ENCODE results near the gene KCNQ1OT1. TPM values are rescaled to one million over a fixed set of nuclear protein-coding genes. Genes with fewer than 3 reads are reported as not detected.

The KCNQ1OT1 gene
- total and polyA plus RNA-seq, 4 donors, result 0.08 to 5.4 (median 1.2) TPM

DNA sequence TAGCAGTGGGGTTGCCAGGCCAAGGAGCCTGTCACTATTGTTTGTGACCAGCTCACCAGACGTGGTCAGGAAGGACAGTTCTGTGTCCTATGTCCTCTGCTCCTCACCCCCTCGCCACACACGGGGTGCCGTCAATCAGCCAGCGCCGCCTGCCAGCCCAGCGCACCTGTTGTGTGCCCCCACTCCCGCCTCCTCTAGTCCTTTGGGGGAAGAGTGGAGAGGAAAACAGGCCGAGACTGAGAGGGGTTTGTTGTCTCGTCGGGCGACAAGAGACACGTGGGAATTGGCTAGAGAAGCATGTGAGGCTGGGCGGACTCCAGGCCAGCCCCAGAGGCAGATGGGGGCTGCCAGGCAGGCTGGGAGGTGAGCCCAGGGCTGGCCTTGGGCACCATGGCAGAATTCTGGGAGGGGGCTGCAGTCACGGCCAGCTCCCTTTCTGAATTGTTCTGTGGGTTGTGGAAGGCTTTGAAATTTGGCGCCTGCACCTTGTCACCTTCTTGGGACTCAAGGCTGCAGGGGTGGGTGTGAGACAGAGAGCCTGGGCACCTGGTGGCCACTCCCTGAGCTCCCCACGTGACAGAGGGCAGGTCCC, 3.1 kb upstream of the KCNQ1OT1 start:
- H3K4me3 ChIP-seq (ENCODE audit: low read length in 2 of 2), result no peak overlapping the region
- 81 to 84% methylated on average over 17 of the region's 17 CpGs for WGBS, 2 donors
- H3K4me1 ChIP-seq (ENCODE audit: control insufficient read depth in 1 of 2, insufficient read depth in 2 of 2, low read length in 2 of 2), result no peaks in the 10 kb centered on the region
- ATAC-seq (ENCODE audit: low FRiP score), result no peak
- H3K9me3 ChIP-seq (ENCODE audit: control insufficient read depth, low read length), result no peaks in the 10 kb centered on the region
- H3K27me3 ChIP-seq (ENCODE audit: control insufficient read depth in 1 of 2, insufficient read depth in 2 of 2, low read length in 1 of 2), result no peaks in the 10 kb centered on the region
- intact Hi-C loops (cut with DNase I), result loop anchor here in 1 of 2 donors (5.0 kb wide), 1 partner anchor 184 kb away; the partner anchor contains the start of gene CDKN1C
- peak; percentile 23 to 51 for DNase-seq
- H3K36me3 ChIP-seq (ENCODE audit: control insufficient read depth in 1 of 2, insufficient read depth in 2 of 2, low read length in 1 of 2), result no peaks in the 10 kb centered on the region
- H3K27ac ChIP-seq (ENCODE audit: low read depth in 1 of 2, low read length in 2 of 2), result no peak overlapping the region

DNA sequence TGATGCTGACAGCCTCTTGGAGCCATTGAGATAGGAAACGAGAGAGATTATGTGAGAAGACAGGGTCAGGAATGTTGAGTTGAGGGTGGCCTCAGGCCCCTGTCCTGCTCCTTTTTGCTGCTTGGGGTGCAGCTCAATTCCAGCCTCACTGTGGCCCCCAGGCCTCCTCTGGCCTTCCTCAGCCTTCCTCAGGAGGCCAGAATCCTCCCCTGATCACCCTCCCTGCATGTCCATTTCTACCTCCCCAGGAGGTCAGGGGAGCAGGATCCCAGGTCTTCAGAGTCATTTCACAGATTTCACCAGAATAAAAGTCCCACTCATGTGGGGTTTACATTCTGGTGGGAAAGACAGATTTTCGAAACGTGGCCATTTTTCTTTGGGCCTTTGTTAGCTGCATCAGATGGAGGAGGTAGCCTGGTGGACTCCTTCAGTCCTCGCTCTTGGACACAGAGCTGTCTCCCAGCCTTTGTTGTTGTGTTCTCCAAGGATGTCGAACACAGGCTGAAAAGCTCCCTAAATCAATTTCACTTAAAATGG, 2.2 kb upstream of the KCNQ1OT1 start:
- no peaks in the 10 kb centered on the region for H3K4me1 ChIP-seq (ENCODE audit: control insufficient read depth in 1 of 2, insufficient read depth in 2 of 2, low read length in 2 of 2)
- whole genome bisulfite sequencing, 2 donors, result 93 to 98% methylated on average over 5 of the region's 5 CpGs
- DNase-seq (peak in 1 of 2 donors; percentile 1), ATAC-seq (ENCODE audit: low FRiP score) (no peak)
- H3K27ac ChIP-seq (ENCODE audit: low read depth in 1 of 2, low read length in 2 of 2), result no peak overlapping the region
- H3K36me3 ChIP-seq (ENCODE audit: control insufficient read depth in 1 of 2, insufficient read depth in 2 of 2, low read length in 1 of 2), result no peaks in the 10 kb centered on the region
- H3K4me3 ChIP-seq (ENCODE audit: low read length in 2 of 2), result no peak overlapping the region
- no peaks in the 10 kb centered on the region for H3K9me3 ChIP-seq (ENCODE audit: control insufficient read depth, low read length)
- intact Hi-C loops (cut with DNase I), result loop anchor here in 1 of 2 donors (5.0 kb wide), 1 partner anchor 185 kb away; the partner anchor contains the start of gene CDKN1C
- no peaks in the 10 kb centered on the region for H3K27me3 ChIP-seq (ENCODE audit: control insufficient read depth in 1 of 2, insufficient read depth in 2 of 2, low read length in 1 of 2)

DNA sequence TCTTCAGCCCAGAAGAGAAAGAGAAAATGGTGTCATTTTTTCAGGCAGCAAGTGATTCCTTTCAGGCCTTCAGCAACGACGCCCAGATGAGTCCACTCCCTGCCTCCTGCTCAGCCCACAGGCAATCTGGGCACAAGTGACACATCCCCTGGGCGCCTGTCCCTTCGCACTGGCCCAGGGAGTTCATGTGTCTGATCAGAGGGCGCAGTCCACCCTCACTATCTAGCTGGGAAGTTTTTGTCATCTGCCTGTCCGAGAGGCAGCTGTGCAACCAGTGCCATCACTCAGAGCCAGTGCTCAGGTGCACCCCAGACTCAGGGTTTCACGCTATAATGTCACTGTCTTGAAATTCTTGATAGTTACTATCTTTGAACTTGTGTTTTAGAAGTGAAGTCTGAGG, 1.4 kb upstream of the KCNQ1OT1 start:
- no peaks in the 10 kb centered on the region for H3K27me3 ChIP-seq (ENCODE audit: control insufficient read depth in 1 of 2, insufficient read depth in 2 of 2, low read length in 1 of 2)
- 84 to 92% methylated on average over 7 of the region's 7 CpGs for WGBS, 2 donors
- H3K9me3 ChIP-seq (ENCODE audit: control insufficient read depth, low read length), result no peaks in the 10 kb centered on the region
- intact Hi-C loops (cut with DNase I), result loop anchor here in 1 of 2 donors (5.0 kb wide), 1 partner anchor 186 kb away; the partner anchor contains the start of gene CDKN1C
- H3K4me3 ChIP-seq (ENCODE audit: low read length in 2 of 2), result no peak overlapping the region
- H3K36me3 ChIP-seq (ENCODE audit: control insufficient read depth in 1 of 2, insufficient read depth in 2 of 2, low read length in 1 of 2), result no peaks in the 10 kb centered on the region
- ATAC-seq (ENCODE audit: low FRiP score) (no peak), DNase-seq (peak; percentile 41 to 55)
- no peak overlapping the region for H3K27ac ChIP-seq (ENCODE audit: low read depth in 1 of 2, low read length in 2 of 2)
- no peaks in the 10 kb centered on the region for H3K4me1 ChIP-seq (ENCODE audit: control insufficient read depth in 1 of 2, insufficient read depth in 2 of 2, low read length in 2 of 2)

DNA sequence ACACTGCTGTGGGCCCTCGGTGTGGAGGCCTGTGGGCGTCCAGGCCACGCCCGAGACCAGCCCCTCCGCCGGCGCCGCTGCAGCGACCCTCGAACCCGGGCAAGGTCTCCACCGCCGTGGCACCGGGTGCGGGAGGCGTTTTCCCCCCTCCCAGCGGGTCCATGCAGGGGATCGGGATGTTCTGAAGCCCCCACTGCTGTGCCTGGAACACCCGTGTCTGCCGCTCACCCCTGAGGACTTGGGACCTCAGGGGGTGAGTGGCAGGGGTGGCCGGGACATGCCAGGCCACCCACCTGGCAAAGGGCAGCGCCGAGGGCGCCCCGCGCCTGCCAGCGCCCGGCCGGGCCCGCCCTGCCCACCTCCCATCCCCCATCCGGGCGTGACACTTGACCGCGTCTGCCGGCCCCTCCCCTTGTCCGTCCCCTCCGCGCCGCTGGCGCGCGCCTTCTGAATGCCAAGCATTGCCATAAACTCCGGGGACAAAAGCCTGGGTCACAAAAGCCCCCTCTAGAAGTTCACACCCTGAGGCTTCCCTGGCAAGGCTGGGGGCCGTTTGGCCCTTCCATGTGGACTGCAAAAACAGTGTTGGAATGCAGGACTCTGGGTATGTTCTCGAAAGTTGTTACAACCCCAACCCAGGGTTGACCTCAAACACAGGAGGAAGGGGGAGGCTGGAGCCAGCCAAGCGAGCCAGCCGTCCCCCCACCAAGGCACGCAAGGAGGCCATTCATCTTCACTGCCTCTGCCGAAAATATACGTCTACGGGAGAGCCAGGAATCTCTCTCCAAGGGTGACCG, 819 bp upstream of the KCNQ1OT1 start:
- no peaks in the 10 kb centered on the region for H3K27me3 ChIP-seq (ENCODE audit: control insufficient read depth in 1 of 2, insufficient read depth in 2 of 2, low read length in 1 of 2)
- no peaks in the 10 kb centered on the region for H3K9me3 ChIP-seq (ENCODE audit: control insufficient read depth, low read length)
- H3K27ac ChIP-seq (ENCODE audit: low read depth in 1 of 2, low read length in 2 of 2), result peak overlapping the region; percentile 5 to 38
- peak; percentile 67 for ATAC-seq (ENCODE audit: low FRiP score)
- peak; percentile 82 to 91 for DNase-seq
- H3K4me3 ChIP-seq (ENCODE audit: low read length in 2 of 2), result peak overlapping the region in 1 of 2 donors; percentile 15
- H3K4me1 ChIP-seq (ENCODE audit: control insufficient read depth in 1 of 2, insufficient read depth in 2 of 2, low read length in 2 of 2), result no peaks in the 10 kb centered on the region
- intact Hi-C loops (cut with DNase I), result loop anchor here in 1 of 2 donors (5.0 kb wide), 1 partner anchor 187 kb away; the partner anchor contains the start of gene CDKN1C
- WGBS, 2 donors, result 40 to 44% methylated on average over 36 to 52 of the region's 52 CpGs
- no peaks in the 10 kb centered on the region for H3K36me3 ChIP-seq (ENCODE audit: control insufficient read depth in 1 of 2, insufficient read depth in 2 of 2, low read length in 1 of 2)

DNA sequence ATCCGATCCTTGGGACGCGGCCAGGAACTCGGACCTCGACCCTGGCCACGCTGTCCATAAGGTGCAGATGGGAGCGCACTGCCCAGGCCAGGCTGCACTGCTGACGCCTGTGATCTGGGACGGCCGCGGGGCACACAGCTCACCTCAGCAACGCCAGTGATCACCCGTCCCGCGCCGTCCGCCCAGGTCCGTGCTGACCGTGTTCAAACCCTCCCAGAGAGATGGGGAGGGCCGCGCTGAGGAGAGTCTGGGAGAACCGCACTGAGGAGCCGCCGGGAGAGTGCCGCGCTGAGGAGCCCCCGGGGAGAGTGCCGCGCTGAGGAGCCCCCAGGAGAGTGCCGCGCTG, 636 bp downstream of the KCNQ1OT1 start:
- Histone ChIP-seq H3K27ac (ENCODE audit: low read depth in 1 of 2, low read length in 2 of 2) (no peak overlapping the region), H3K4me3 (ENCODE audit: low read length in 2 of 2) (peak overlapping the region; percentile 5 to 63), H3K36me3 (ENCODE audit: control insufficient read depth in 1 of 2, insufficient read depth in 2 of 2, low read length in 1 of 2) (no peaks in the 10 kb centered on the region), H3K4me1 (ENCODE audit: control insufficient read depth in 1 of 2, insufficient read depth in 2 of 2, low read length in 2 of 2) (no peaks in the 10 kb centered on the region), H3K9me3 (ENCODE audit: control insufficient read depth, low read length) (no peaks in the 10 kb centered on the region), H3K27me3 (ENCODE audit: control insufficient read depth in 1 of 2, insufficient read depth in 2 of 2, low read length in 1 of 2) (no peaks in the 10 kb centered on the region)
- intact Hi-C loops (cut with DNase I), result no loop called here
- 51 to 53% methylated on average over 31 of the region's 31 CpGs for WGBS, 2 donors
- ATAC-seq (ENCODE audit: low FRiP score), result peak; percentile 26
- DNase-seq, result peak; percentile 60 to 81

DNA sequence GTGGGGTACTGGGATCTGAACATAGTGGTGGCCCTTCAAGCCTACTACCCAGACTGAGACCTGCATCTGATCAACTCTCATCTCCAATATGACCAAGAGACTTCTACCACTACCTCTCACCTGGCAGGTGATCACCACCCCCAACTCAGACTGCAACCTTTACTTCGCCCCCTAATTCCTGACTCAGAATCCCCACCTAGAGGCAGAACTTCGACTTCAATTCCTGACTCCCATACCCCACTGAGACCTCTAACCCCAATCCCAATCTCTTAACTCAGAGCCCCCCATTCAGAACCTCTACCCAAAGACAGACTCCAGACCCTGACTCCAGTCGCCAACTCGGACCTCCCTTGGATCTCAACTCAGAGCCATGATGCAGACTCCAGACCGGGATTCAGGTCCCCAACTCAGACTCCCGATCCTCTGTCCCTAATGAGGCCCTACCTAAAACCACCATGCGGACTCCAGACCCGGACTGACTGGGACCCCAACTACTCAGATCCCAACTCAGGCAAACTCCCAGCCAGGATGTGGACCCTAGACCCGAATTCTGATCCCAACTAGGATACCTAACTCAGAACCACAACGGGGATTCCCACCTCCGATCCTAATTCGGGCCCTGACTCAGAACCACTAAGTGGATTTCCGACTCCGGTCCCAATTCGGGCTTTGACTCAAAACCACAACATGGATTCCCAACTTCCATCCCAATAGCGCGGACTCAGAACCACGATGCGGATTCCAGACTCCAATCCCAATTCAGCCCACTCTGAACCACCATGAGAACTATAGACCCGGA, 1.2 kb downstream of the KCNQ1OT1 start:
- Histone ChIP-seq H3K9me3 (ENCODE audit: control insufficient read depth, low read length) (no peaks in the 10 kb centered on the region), H3K4me3 (ENCODE audit: low read length in 2 of 2) (peak overlapping the region; percentile 5 to 63), H3K27ac (ENCODE audit: low read depth in 1 of 2, low read length in 2 of 2) (no peak overlapping the region), H3K36me3 (ENCODE audit: control insufficient read depth in 1 of 2, insufficient read depth in 2 of 2, low read length in 1 of 2) (no peaks in the 10 kb centered on the region), H3K4me1 (ENCODE audit: control insufficient read depth in 1 of 2, insufficient read depth in 2 of 2, low read length in 2 of 2) (no peaks in the 10 kb centered on the region), H3K27me3 (ENCODE audit: control insufficient read depth in 1 of 2, insufficient read depth in 2 of 2, low read length in 1 of 2) (no peaks in the 10 kb centered on the region)
- WGBS, 2 donors, result 50% methylated on average over 20 of the region's 20 CpGs
- peak in 1 of 2 donors; percentile 12 for DNase-seq
- intact Hi-C loops (cut with DNase I), result no loop called here
- ATAC-seq (ENCODE audit: low FRiP score), result no peak

DNA sequence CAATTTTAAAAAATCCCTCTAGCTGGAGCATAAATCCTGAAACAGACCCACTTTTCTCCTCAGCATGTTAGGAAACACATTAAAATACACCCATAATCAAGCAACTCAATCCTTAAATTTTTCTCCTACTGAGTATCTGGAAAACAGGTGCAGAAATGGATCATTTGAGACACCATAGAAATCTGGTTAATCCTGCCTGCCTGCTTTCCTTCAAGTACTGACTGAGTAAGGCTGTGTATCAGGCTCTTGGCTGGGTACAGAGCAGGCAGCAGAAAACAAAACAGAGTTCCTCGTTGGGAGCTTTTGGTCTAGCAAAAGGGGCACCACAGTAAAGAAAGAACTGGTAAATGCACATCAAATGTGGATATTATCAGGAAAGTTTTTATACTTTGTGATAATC, 1.9 kb downstream of the KCNQ1OT1 start:
- no peak overlapping the region for H3K27ac ChIP-seq (ENCODE audit: low read depth in 1 of 2, low read length in 2 of 2)
- no peaks in the 10 kb centered on the region for H3K9me3 ChIP-seq (ENCODE audit: control insufficient read depth, low read length)
- WGBS, 2 donors, result 21 to 23% methylated on average over 1 of the region's 1 CpG
- no peaks in the 10 kb centered on the region for H3K27me3 ChIP-seq (ENCODE audit: control insufficient read depth in 1 of 2, insufficient read depth in 2 of 2, low read length in 1 of 2)
- no peak overlapping the region for H3K4me3 ChIP-seq (ENCODE audit: low read length in 2 of 2)
- H3K4me1 ChIP-seq (ENCODE audit: control insufficient read depth in 1 of 2, insufficient read depth in 2 of 2, low read length in 2 of 2), result no peaks in the 10 kb centered on the region
- no peaks in the 10 kb centered on the region for H3K36me3 ChIP-seq (ENCODE audit: control insufficient read depth in 1 of 2, insufficient read depth in 2 of 2, low read length in 1 of 2)
- intact Hi-C loops (cut with DNase I), result no loop called here
- no peak for ATAC-seq (ENCODE audit: low FRiP score)
- DNase-seq, result peak in 1 of 2 donors; percentile 9

DNA sequence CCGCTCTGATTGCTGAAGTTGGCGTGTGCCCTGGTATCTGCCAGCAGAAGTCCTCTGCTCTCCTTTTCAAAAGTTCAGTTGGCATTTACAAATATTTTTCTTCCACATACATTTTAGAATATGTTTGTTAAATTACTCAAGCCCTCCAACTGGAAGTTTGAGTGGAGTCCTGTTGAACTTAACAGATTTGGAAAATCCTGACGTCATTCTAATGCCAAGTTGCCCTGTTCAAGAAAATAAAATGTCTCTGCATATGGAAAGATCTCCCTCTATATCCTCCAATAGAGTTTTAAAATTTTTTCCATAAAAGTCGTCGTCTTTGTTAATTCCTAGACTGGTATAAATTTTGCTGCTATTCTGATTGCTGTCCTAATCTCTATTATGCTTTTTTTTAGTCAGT, 3.3 kb downstream of the KCNQ1OT1 start:
- 55 to 62% methylated on average over 5 of the region's 5 CpGs for WGBS, 2 donors
- no peaks in the 10 kb centered on the region for H3K9me3 ChIP-seq (ENCODE audit: control insufficient read depth, low read length)
- H3K27me3 ChIP-seq (ENCODE audit: control insufficient read depth in 1 of 2, insufficient read depth in 2 of 2, low read length in 1 of 2), result no peaks in the 10 kb centered on the region
- H3K36me3 ChIP-seq (ENCODE audit: control insufficient read depth in 1 of 2, insufficient read depth in 2 of 2, low read length in 1 of 2), result no peaks in the 10 kb centered on the region
- DNase-seq, result no peak
- H3K27ac ChIP-seq (ENCODE audit: low read depth in 1 of 2, low read length in 2 of 2), result no peak overlapping the region
- no peaks in the 10 kb centered on the region for H3K4me1 ChIP-seq (ENCODE audit: control insufficient read depth in 1 of 2, insufficient read depth in 2 of 2, low read length in 2 of 2)
- H3K4me3 ChIP-seq (ENCODE audit: low read length in 2 of 2), result no peak overlapping the region
- ATAC-seq (ENCODE audit: low FRiP score), result no peak
- intact Hi-C loops (cut with DNase I), result no loop called here

Measured in aorta (tissue), 5 donors.